Mesendoderm (in vitro differentiated cells): Measurements from ENCODE around the gene BCL10.

ENCODE experiments used
- DNase-seq: peaks from one replicate; pipeline ENCODE4 v3.0.0; 2013
- H2AK5ac ChIP-seq: 2 replicates; pipeline ENCODE4 v1.6.1; 2013; ENCODE audit warnings: low read length, inconsistent platforms
- H2BK120ac ChIP-seq: 2 replicates; pipeline ENCODE4 v1.6.1; 2013; ENCODE audit warnings: low read depth, mild to moderate bottlenecking, low read length, moderate library complexity, mixed read lengths
- H2BK15ac ChIP-seq: replicated peaks from 2 replicates; pipeline ENCODE4 v1.6.1; 2013; ENCODE audit warnings: low read depth, mild to moderate bottlenecking, moderate library complexity
- H2BK5ac ChIP-seq: 2 replicates; pipeline ENCODE4 v1.6.1; 2013; ENCODE audit warnings: low read length, inconsistent platforms
- H3K18ac ChIP-seq: 2 replicates; pipeline ENCODE4 v1.6.1; 2013; ENCODE audit warnings: mild to moderate bottlenecking, low read length, mixed read lengths
- H3K23ac ChIP-seq: one replicate; pipeline ENCODE4 v1.6.1; 2013; ENCODE audit warnings: low read length
- H3K27ac ChIP-seq: 2 replicates; pipeline ENCODE4 v1.5.1; 2013; ENCODE audit warnings: low read depth, mild to moderate bottlenecking, inconsistent platforms, low read length, moderate library complexity
- H3K27me3 ChIP-seq: 2 replicates; pipeline ENCODE4 v1.6.1; 2013; ENCODE audit warnings: low read length, control low read depth, mild to moderate bottlenecking, inconsistent platforms; ENCODE audit not compliant: insufficient read depth, poor library complexity
- H3K36me3 ChIP-seq: 2 replicates; pipeline ENCODE4 v1.6.1; 2013; ENCODE audit warnings: low read length, inconsistent platforms; ENCODE audit not compliant: control insufficient read depth, insufficient read depth
- H3K4ac ChIP-seq: one replicate; pipeline ENCODE4 v1.6.1; 2013; ENCODE audit warnings: low read depth, mild to moderate bottlenecking, low read length, moderate library complexity
- H3K4me1 ChIP-seq: 2 replicates; pipeline ENCODE4 v1.6.1; 2013; ENCODE audit warnings: low read depth, low read length, inconsistent platforms; ENCODE audit not compliant: control insufficient read depth
- H3K4me2 ChIP-seq: 2 replicates; pipeline ENCODE4 v1.6.1; 2013; ENCODE audit warnings: low read length
- H3K4me3 ChIP-seq: 2 replicates; pipeline ENCODE4 v1.5.1; 2013; ENCODE audit warnings: mild to moderate bottlenecking, low read length
- H3K56ac ChIP-seq: one replicate; pipeline ENCODE4 v1.6.1; 2013; ENCODE audit warnings: low read length
- H3K79me1 ChIP-seq: 2 replicates; pipeline ENCODE4 v1.6.1; 2013; ENCODE audit warnings: low read length, inconsistent platforms
- H3K79me2 ChIP-seq: 2 replicates; pipeline ENCODE4 v1.6.1; 2013; ENCODE audit warnings: mild to moderate bottlenecking, low read length; ENCODE audit not compliant: control insufficient read depth, insufficient read depth
- H3K9ac ChIP-seq: 2 replicates; pipeline ENCODE4 v1.6.1; 2013; ENCODE audit warnings: low read length, inconsistent platforms
- H4K5ac ChIP-seq: one replicate; pipeline ENCODE4 v1.6.1; 2013; ENCODE audit warnings: low read length
- H4K8ac ChIP-seq: one replicate; pipeline ENCODE4 v1.6.1; 2013; ENCODE audit warnings: low read depth, mild to moderate bottlenecking, control low read depth, low read length, moderate library complexity
- WGBS: extraction: QIAGEN DNeasy Blood & Tissue Kit; methylation state at CpG from one replicate; pipeline ENCODE4 v1.1.7; 2013; ENCODE audit warnings: low lambda C conversion rate, missing lambda C conversion rate; ENCODE audit not compliant: insufficient coverage; ENCODE audit errors: extremely low coverage; 5-methylcytosine and 5-hydroxymethylcytosine counted together

BCL10 gene

GRCh38 chr1:85297538-85297854 lies 21.1 kb upstream of the BCL10 start:
- Histone ChIP-seq H3K27ac (no peak overlapping the region), H2BK5ac (no peak overlapping the region), H3K18ac (no peak overlapping the region), H3K36me3 (no peaks in the 10 kb centered on the region), H3K4me3 (no peak overlapping the region), H3K4me2 (no peak overlapping the region), H2AK5ac (no peak overlapping the region), H3K56ac (no peak overlapping the region), H3K27me3 (no peaks in the 10 kb centered on the region), H3K23ac (no peak overlapping the region), H2BK120ac (no peak overlapping the region), H2BK15ac (no peak overlapping the region), H3K4ac (no peak overlapping the region), H4K5ac (no peak overlapping the region), H3K4me1 (no peaks in the 10 kb centered on the region), H3K79me2 (no peaks in the 10 kb centered on the region), H3K9ac (no peak overlapping the region), H3K79me1 (no peaks in the 10 kb centered on the region), H4K8ac (no peak overlapping the region)
- no peak for DNase-seq
- WGBS = no CpG with 5 or more reads among the region's 1 CpG

GRCh38 chr1:85296980-85297379 lies 20.5 kb upstream of the BCL10 start:
- Histone ChIP-seq H3K23ac (no peak overlapping the region), H2BK5ac (no peak overlapping the region), H2BK120ac (no peak overlapping the region), H2AK5ac (no peak overlapping the region), H2BK15ac (no peak overlapping the region), H3K79me1 (no peaks in the 10 kb centered on the region), H3K27ac (no peak overlapping the region), H3K79me2 (no peaks in the 10 kb centered on the region), H3K4me2 (no peak overlapping the region), H3K36me3 (no peaks in the 10 kb centered on the region), H4K5ac (no peak overlapping the region), H3K18ac (no peak overlapping the region), H3K4me3 (no peak overlapping the region), H3K9ac (no peak overlapping the region), H3K27me3 (no peaks in the 10 kb centered on the region), H3K4ac (no peak overlapping the region), H3K4me1 (no peaks in the 10 kb centered on the region), H3K56ac (no peak overlapping the region), H4K8ac (no peak overlapping the region)
- WGBS = no CpG with 5 or more reads among the region's 1 CpG
- DNase-seq = no peak

GRCh38 chr1:85295654-85296053 lies 19.2 kb upstream of the BCL10 start:
- Histone ChIP-seq H3K23ac (no peak overlapping the region), H3K18ac (no peak overlapping the region), H2BK5ac (no peak overlapping the region), H2BK120ac (no peak overlapping the region), H3K27ac (no peak overlapping the region), H4K5ac (no peak overlapping the region), H3K4me3 (no peak overlapping the region), H2AK5ac (no peak overlapping the region), H3K79me2 (no peaks in the 10 kb centered on the region), H3K27me3 (no peaks in the 10 kb centered on the region), H3K4me2 (no peak overlapping the region), H3K4me1 (no peaks in the 10 kb centered on the region), H3K4ac (no peak overlapping the region), H3K79me1 (no peaks in the 10 kb centered on the region), H3K9ac (no peak overlapping the region), H4K8ac (no peak overlapping the region), H3K36me3 (no peaks in the 10 kb centered on the region), H2BK15ac (no peak overlapping the region), H3K56ac (no peak overlapping the region)
- DNase-seq = no peak
- no CpG with 5 or more reads among the region's 4 CpGs for WGBS

GRCh38 chr1:85295006-85295431 lies 18.6 kb upstream of the BCL10 start:
- H3K23ac ChIP-seq = no peak overlapping the region
- H2BK120ac ChIP-seq = no peak overlapping the region
- H3K79me2 ChIP-seq = no peaks in the 10 kb centered on the region
- no peak overlapping the region for H3K56ac ChIP-seq
- no peak overlapping the region for H2BK15ac ChIP-seq
- no peaks in the 10 kb centered on the region for H3K79me1 ChIP-seq
- no peaks in the 10 kb centered on the region for H3K4me1 ChIP-seq
- H2AK5ac ChIP-seq = no peak overlapping the region
- H3K4ac ChIP-seq = no peak overlapping the region
- WGBS = no CpG with 5 or more reads among the region's 3 CpGs
- H2BK5ac ChIP-seq = no peak overlapping the region
- no peaks in the 10 kb centered on the region for H3K36me3 ChIP-seq
- H3K9ac ChIP-seq = no peak overlapping the region
- no peak overlapping the region for H4K5ac ChIP-seq
- no peak overlapping the region for H3K4me2 ChIP-seq
- no peak overlapping the region for H3K4me3 ChIP-seq
- no peaks in the 10 kb centered on the region for H3K27me3 ChIP-seq
- H3K27ac ChIP-seq = no peak overlapping the region
- no peak overlapping the region for H3K18ac ChIP-seq
- H4K8ac ChIP-seq = no peak overlapping the region
- DNase-seq = no peak

- Histone ChIP-seq H4K5ac (no peak overlapping the region), H3K36me3 (no peaks in the 10 kb centered on the region), H3K4me1 (no peaks in the 10 kb centered on the region), H2BK120ac (no peak overlapping the region), H3K79me1 (no peaks in the 10 kb centered on the region), H3K4ac (no peak overlapping the region), H3K18ac (no peak overlapping the region), H2AK5ac (no peak overlapping the region), H3K23ac (no peak overlapping the region), H3K56ac (no peak overlapping the region), H3K4me2 (no peak overlapping the region), H3K79me2 (no peaks in the 10 kb centered on the region), H3K27ac (no peak overlapping the region), H3K9ac (no peak overlapping the region), H2BK5ac (no peak overlapping the region), H4K8ac (no peak overlapping the region), H3K4me3 (no peak overlapping the region), H2BK15ac (no peak overlapping the region), H3K27me3 (no peaks in the 10 kb centered on the region)
- no CpG with 5 or more reads among the region's 2 CpGs for WGBS
- DNase-seq = no peak
Measured at GRCh38 chr1:85290826-85291225, 14.4 kb upstream of the BCL10 start.

GRCh38 chr1:85289848-85290335 lies 13.5 kb upstream of the BCL10 start:
- H2AK5ac ChIP-seq = no peak overlapping the region
- no peaks in the 10 kb centered on the region for H3K4me1 ChIP-seq
- H2BK120ac ChIP-seq = no peak overlapping the region
- no peak overlapping the region for H3K4me2 ChIP-seq
- H3K56ac ChIP-seq = no peak overlapping the region
- H3K4ac ChIP-seq = no peak overlapping the region
- H2BK5ac ChIP-seq = no peak overlapping the region
- H3K18ac ChIP-seq = no peak overlapping the region
- H3K36me3 ChIP-seq = no peaks in the 10 kb centered on the region
- H3K23ac ChIP-seq = no peak overlapping the region
- no peak overlapping the region for H4K8ac ChIP-seq
- H4K5ac ChIP-seq = no peak overlapping the region
- no peaks in the 10 kb centered on the region for H3K27me3 ChIP-seq
- H3K79me2 ChIP-seq = no peaks in the 10 kb centered on the region
- no peak overlapping the region for H2BK15ac ChIP-seq
- no peak overlapping the region for H3K27ac ChIP-seq
- WGBS = no CpG with 5 or more reads among the region's 4 CpGs
- no peak for DNase-seq
- no peaks in the 10 kb centered on the region for H3K79me1 ChIP-seq
- H3K4me3 ChIP-seq = no peak overlapping the region
- H3K9ac ChIP-seq = no peak overlapping the region
